ENCODE data around the gene LHFPL6. TPM values are rescaled to one million over a fixed set of nuclear protein-coding genes. Genes with fewer than 3 reads are reported as not detected.

Gene LHFPL6
- total and polyA plus RNA-seq, 2 experiments from 2014 or later: 7.8 to 9.5 TPM

- TF ChIP-seq ZNF462 (CRISPR knock-in tag; IDR thresholded peaks at IDR 0.05) (no peak), EZH2 (IDR thresholded peaks at IDR 0.05; ENCODE audit: low read depth, unreplicated experiment) (no peak)
- H3K36me3 Mint-ChIP-seq (ENCODE audit: low read depth): no peaks in the 10 kb centered on the region
Measured at GRCh38 chr13:39315796-39316195, 287.2 kb downstream of the LHFPL6 start.

GRCh38 chr13:39313721-39314120 is 289.3 kb downstream of the LHFPL6 start:
- Histone ChIP-seq H3K27me3 (ENCODE audit: insufficient read depth) (no peaks in the 10 kb centered on the region), H3F3A (replicated peaks; ENCODE audit: low read depth) (no peaks in the 10 kb centered on the region), H4K20me1 (replicated peaks; ENCODE audit: insufficient read depth) (no peaks in the 10 kb centered on the region), H3K36me3 (ENCODE audit: insufficient read depth) (no peaks in the 10 kb centered on the region), H3K27ac (ENCODE audit: low read depth) (no peak overlapping the region), H3K9me2 (ENCODE audit: insufficient read depth) (0 out of 2 replicates have a peak, but pooled peaks cover 2% of the 10 kb centered on the region), H3K4me2 (no peak overlapping the region), H2AFZ (no peak overlapping the region), H3K79me2 (replicated peaks; ENCODE audit: insufficient read depth) (no peaks in the 10 kb centered on the region), H3K4me1 (ENCODE audit: insufficient read depth) (no peaks in the 10 kb centered on the region), H3K4me3 (no peak overlapping the region)
- Mint-ChIP-seq H3K4me3 (no peak overlapping the region), H3K36me3 (ENCODE audit: low read depth) (no peaks in the 10 kb centered on the region), H3K4me1 (no peaks in the 10 kb centered on the region; the same call in 2 of the 3 replicates), H3K27ac (no peak overlapping the region), H3K9me3 (no peaks in the 10 kb centered on the region), H3K27me3 (ENCODE audit: insufficient read depth, low read depth, poor library complexity) (no peaks in the 10 kb centered on the region)
- DNase-seq (ENCODE audit: low spot score): no peak
- ATAC-seq: no peak
- TF ChIP-seq NANOG (IDR thresholded peaks at IDR 0.05; ENCODE audit: borderline replicate concordance): no peak
- TF ChIP-seq STAT1 (IDR thresholded peaks at IDR 0.05; ENCODE audit: unreplicated experiment): no peak
- no peak for TF ChIP-seq JUNB (IDR thresholded peaks at IDR 0.05; ENCODE audit: unreplicated experiment)
- no peak for TF ChIP-seq ZNF462 (CRISPR knock-in tag; IDR thresholded peaks at IDR 0.05)
- no peak for TF ChIP-seq EZH2phosphoT487 (IDR thresholded peaks at IDR 0.05; ENCODE audit: unreplicated experiment)

More at GRCh38 chr13:39315796-39316195, 287.2 kb downstream of the LHFPL6 start:
- Histone ChIP-seq H3K27ac (ENCODE audit: low read depth) (no peak overlapping the region), H3K4me3 (no peak overlapping the region), H3F3A (replicated peaks; ENCODE audit: low read depth) (no peaks in the 10 kb centered on the region), H3K79me2 (replicated peaks; ENCODE audit: insufficient read depth) (no peaks in the 10 kb centered on the region), H3K36me3 (ENCODE audit: insufficient read depth) (no peaks in the 10 kb centered on the region), H2AFZ (no peak overlapping the region), H4K20me1 (replicated peaks; ENCODE audit: insufficient read depth) (no peaks in the 10 kb centered on the region), H3K9me2 (ENCODE audit: insufficient read depth) (0 out of 2 replicates have a peak, but pooled peaks cover 2% of the 10 kb centered on the region), H3K27me3 (ENCODE audit: insufficient read depth) (no peaks in the 10 kb centered on the region), H3K4me2 (no peak overlapping the region), H3K4me1 (ENCODE audit: insufficient read depth) (no peaks in the 10 kb centered on the region)
- ATAC-seq (no peak), DNase-seq (ENCODE audit: low spot score) (no peak)
- Mint-ChIP-seq H3K27me3 (ENCODE audit: insufficient read depth, low read depth, poor library complexity) (no peaks in the 10 kb centered on the region), H3K9me3 (no peaks in the 10 kb centered on the region), H3K4me1 (no peaks in the 10 kb centered on the region; the same call in 2 of the 3 replicates), H3K27ac (no peak overlapping the region), H3K4me3 (no peak overlapping the region)

All from GM23338 (cell line).